PC-9 (cell line): Measurements from ENCODE around the gene TNS1.

Experiments used
- CTCF ChIP-seq: fragments of 200-600 bp; sonication (generic); conservative IDR thresholded peaks from 2 replicates; pipeline ENCODE4 v1.6.1; 2017; ENCODE audit warnings: mixed run types, antibody characterized with exemption, mild to moderate bottlenecking, moderate library complexity
- EZH2 ChIP-seq: fragments of 200-600 bp; sonication (generic); IDR thresholded peaks from 2 replicates; pipeline ENCODE4 v1.8.0; 2017; ENCODE audit warnings: antibody characterized with exemption, low read depth

GRCh38 chr2:217951091-217951490, 51.7 kb downstream of the TNS1 start:
- TF ChIP-seq CTCF (no peak), EZH2 (no peak)
